ENCODE results near the gene MIEN1.
"Not testable (repeated sequence)": the region's sequence is repeated elsewhere in the genome, so short reads cannot be mapped to it uniquely, and the experiment has no call there.

The MIEN1 gene

DNA sequence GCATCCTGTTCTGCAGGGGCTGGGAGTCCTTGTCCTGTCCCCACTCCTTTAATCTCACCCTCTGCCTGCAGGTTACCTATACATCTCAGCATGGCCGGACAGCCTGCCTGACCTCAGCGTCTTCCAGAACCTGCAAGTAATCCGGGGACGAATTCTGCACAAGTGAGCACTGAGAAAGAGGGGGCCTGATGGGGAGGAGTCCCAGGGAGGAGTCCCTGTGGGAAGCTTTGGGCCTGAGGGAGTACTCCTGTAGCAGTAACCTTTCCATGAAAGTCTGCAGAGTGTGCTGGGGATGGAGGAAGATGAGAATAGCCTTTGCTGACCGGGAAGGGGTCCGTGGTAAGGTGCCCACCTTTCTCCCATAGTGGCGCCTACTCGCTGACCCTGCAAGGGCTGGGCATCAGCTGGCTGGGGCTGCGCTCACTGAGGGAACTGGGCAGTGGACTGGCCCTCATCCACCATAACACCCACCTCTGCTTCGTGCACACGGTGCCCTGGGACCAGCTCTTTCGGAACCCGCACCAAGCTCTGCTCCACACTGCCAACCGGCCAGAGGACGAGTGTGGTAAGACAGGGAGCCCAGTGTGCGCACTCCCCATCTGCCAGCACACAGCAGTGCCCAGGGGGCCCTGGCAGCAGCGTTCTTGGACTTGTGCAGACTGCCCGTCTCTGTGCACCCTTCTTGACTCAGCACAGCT, 14.8 kb downstream of the MIEN1 start:
- no peak for DNase-seq

DNA sequence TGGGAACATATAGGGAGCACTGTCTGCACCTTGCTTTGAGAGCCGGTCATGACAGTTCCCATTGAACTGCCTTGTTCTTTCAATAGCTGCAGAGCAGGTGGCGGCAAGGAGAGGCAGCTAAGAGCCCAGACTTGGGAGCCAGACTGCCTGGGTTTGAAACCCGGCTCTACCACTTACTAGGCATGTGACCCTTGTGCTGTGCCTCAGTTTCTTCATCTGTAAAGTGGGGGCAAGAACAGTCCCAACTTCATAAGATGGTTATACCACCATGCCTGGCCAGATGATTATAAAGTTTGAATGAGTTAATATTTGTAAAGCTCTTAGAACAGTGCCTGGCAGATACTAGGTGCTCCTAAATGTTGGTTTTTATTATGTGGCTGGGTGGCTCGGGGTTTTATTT, 16.1 kb downstream of the MIEN1 start:
- DNase-seq, result no peak

DNA sequence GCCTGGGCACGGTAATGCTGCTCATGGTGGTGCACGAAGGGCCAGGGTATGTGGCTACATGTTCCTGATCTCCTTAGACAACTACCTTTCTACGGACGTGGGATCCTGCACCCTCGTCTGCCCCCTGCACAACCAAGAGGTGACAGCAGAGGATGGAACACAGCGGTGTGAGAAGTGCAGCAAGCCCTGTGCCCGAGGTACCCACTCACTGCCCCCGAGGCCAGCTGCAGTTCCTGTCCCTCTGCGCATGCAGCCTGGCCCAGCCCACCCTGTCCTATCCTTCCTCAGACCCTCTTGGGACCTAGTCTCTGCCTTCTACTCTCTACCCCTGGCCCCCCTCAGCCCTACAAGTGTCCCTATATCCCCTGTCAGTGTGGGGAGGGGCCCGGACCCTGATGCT, 18.5 kb downstream of the MIEN1 start:
- no peak for DNase-seq

DNA sequence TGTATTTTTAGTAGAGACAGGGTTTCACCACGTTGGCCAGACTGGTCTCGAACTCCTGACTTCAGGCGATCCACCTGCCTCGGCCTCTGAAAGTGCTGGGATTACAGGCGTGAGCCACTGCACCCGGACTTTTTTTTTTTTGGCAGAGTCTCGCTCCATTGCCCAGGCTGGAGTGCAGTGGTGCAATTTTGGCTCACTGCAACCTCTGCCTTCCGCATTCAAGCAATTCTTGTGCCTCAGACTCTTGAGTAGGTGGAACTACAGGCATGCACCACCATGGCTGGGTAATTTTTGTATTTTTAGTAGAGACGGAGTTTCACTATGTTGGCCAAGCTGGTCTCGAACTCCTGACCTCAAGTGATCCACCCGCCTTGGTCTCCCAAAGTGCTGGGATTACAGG, 19.3 kb downstream of the MIEN1 start:
- not testable (repeated sequence) for DNase-seq

DNA sequence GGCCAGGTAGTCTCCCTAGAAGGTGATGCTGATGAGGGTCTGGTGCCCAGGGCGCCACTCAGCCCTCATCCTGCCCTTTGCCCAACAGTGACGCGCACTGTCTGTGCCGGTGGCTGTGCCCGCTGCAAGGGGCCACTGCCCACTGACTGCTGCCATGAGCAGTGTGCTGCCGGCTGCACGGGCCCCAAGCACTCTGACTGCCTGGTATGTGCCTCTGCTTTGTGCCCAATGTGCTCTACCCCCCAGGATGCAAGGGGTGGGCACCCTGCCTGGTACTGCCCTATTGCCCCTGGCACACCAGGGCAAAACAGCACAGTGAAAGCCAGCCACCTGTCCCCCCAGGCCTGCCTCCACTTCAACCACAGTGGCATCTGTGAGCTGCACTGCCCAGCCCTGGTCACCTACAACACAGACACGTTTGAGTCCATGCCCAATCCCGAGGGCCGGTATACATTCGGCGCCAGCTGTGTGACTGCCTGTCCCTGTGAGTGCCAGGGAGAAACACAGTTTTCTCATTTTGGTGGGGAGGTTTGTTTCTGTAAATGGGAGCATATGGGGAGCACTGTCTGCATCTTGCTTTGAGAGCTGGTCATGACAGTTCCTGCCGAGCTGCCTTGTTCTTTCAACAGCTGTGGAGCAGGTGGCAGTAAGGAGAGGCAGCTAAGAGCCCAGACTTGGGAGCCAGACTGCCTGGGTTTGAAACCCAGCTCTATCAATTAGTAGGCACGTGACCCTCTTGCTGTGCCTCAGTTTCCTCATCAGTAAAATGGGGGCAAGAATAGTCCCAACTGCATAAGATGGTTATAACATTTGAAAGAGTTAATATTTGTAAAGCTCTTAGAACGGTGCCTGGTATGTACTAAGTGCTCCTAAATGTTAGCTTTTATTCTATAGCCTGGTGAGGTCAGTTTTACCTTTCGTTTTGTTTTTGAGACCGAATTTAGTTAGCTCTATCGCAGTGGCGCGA, 20.1 kb downstream of the MIEN1 start:
- DNase-seq, result no peak

DNA sequence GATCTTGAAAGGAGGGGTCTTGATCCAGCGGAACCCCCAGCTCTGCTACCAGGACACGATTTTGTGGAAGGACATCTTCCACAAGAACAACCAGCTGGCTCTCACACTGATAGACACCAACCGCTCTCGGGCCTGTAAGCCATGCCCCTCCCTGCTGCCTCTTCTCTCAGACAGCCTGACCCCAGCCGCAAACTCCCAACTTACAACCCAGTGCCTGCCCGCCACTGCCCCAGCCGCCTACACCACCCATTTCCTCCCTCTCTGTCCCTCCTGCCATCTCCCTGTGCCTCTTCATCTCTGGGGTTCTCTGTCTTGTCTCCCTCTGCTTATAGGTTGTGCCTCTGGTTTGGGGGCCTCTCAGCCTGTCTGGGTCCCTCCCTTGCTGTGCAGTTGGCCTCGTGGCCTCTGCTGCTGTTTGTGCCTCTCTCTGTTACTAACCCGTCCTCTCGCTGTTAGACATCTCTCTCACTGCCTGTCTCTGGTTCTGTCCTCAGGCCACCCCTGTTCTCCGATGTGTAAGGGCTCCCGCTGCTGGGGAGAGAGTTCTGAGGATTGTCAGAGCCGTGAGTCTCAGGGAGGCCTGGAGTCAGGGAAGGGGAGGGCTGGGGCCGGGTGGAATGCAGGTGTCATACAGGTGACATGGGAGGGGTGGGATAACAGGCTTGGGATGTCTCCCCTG, 20.9 kb downstream of the MIEN1 start:
- no peak for DNase-seq

DNA sequence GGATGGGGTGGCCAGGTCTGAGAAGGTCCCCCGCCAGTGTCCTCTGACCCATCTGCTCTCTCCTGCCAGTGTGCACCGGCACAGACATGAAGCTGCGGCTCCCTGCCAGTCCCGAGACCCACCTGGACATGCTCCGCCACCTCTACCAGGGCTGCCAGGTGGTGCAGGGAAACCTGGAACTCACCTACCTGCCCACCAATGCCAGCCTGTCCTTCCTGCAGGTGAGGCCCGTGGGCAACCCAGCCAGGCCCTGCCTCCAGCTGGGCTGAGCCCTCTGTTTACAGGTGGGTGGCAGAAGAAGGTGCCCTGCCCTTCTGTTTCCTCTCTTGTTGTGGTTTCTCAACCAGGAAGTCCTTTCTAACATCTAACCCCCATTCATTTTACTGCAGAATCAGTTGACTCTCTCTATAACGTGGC, 23.4 kb downstream of the MIEN1 start:
- DNase-seq, result no peak

DNA sequence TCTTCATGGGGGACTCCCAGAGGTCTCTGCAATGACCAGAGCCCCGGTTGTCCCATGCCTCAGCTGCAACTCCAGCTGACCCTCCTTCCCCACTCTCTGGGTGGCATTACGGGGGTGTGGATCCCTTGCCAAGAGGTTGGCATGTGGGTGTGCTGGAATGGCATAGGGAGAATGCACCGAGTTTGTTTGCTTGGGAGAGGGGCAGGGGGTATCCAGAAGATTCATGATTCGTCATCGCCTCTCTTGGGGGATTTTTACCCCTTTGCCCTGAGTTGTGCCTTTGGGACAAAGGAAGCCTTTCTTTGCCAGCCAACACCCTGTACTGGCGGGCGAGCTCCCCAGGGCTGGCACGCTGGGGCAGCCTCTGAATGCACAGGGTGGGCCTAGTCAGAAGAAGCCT, 23.9 kb downstream of the MIEN1 start:
- DNase-seq, result no peak

DNA sequence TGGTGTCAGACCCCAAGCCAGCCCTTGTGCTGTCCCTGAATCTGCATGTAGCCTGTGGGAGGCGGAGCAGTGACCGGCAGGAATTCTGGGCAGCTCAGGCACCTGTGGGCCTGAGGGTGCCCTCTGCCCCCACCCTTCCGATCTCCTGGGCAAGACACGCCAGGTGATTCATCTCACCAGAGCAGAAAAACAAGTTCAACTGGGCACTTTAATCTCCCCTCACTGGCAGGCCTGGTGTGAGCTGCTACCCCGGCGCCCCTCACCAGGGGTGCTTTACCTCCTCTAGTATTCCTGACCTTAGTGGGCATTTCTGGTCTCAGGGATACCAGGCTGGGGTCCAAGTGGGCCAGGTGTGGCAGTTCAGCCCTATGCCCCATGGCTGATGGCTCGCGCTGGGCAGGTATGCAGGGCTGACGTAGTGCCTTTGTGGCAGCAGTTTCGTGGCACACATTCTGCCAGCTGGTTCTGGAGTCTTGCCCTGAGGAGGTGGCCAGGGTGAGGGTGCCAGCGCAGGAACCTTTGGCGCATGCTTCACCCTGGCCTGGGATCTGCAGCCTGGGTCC, 24.5 kb downstream of the MIEN1 start:
- no peak for DNase-seq

DNA sequence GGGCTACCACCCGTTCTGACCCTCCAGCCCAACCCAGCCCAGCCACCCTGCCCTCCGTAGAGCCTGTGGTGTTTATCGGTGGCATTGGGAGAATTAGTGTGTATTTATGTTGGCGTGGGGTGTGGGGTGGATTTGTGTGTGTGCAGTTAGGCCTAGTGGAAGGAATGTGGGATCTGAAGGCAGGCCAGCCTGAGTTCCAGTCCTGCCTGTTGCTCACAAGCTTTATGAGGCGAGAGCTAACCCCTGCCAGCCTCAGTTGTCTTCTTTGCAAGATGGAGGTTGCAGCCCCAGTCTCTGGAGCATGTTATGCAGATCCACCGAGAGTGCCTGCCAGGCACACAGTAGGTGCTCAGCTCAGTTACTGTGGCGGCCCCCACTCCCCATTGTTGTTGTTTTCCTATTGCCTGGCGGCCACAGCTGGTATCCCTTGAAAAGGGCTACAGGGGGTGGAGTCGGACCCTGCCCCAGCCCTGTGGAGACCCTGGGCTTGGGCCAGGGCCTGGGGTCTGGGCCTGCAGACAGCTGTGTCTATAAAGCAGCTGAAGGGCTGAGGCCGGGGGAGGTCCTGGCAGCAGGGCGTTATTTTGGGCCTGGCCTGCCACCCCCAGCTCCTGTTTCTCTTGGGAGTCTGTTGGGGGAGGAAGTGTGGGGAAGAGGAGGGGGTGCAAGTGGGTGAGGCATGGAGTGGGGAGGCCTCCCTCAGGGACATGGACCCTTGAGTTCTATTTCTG, 25.3 kb downstream of the MIEN1 start:
- no peak for DNase-seq

DNA sequence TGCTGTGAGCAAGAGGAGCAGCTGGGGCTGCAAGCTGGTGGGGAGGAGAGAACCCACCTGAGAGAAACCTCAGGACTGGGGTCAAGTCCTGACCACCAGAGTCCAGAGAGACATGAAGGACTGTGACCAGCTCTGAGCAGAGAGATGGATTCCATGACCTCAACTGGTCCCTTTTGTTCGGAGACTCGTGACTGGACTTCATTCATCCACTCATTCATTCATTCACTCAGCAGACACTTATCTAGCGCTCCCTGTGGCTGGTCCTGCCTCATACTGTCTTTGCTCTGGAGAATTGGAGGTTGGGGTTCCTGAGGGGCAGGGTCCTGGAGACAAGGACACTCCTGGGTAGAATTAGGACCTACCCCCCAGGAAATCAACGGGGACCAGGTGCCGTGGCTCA, 26.4 kb downstream of the MIEN1 start:
- no peak for DNase-seq

DNA sequence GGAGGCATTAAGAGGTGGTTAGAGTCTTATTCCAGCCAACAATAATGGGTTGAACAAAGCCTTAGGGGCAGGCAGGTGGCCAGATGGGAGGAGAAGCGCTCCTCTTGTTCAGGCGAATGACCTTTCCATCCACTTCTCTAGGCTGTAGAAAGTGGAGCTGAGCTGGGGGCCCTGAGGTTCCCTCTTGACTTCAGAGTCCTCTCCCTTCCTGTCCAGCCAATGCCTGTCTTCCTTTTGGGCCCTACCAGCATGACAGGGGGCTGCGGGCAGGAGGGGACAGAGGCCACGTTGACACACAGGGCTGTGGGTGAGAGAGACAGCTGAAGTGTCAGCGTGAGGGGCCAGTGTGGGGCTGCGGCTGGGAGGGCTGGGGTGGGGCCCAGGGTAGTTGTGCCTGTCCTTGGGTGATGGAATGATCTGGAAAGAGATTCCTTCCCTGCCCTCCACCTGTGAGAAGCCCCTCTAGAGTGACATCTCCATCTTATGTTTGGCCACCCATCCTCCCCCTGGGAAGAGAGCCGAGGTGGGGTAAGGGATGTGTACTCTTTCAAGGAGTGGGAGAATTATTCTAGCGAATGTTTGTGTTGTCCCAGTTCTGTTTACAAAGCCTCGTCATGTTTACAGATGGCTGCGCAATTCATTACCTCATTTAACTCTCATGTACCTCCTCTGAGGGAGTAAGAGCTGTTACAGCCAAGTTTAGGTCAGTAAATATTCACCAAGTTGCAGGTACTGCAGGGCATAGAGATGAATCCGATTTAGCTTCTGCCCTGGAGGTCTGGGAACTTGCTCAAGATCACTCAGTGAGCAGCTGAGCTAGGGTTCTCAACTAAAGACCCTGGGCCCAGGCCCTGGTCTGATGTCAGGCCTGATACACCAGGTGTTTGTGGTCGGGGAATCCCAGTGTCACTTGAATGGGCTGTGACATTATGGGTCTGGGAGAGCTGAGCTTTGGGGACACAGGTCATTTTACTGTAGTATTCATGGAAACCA, 27.1 kb downstream of the MIEN1 start:
- no peak for DNase-seq

DNA sequence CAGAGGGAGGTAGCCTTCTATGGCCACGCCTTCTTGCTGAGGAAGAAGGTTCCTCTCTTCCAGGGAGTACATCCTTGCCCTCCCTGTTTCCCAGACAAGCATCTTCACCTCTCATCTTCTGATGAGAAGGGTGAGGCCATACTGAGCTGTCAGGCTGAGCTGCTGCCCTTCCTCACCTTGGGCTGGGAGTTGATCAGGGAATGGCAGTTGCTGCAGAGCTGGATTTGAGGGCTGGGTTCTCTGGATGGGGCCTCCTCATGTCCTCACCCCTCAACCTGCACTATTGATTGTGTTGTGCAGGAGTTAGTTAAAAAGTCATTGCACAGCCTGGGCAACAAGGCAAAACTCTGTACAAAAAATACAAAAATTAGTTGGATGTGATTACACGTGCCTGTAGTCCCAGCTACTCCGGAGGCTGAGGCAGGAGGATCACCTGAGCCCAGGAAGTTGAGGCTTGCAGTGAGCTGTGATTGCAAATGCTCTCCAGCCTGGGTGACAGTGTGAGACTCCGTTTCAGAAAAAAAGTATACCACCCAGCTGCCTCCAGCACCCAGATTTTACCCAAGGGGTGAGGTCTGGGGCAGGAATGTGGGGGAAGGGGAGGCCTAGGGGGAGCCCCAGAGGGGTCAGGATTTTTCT, 28.4 kb downstream of the MIEN1 start:
- no peak for DNase-seq

DNA sequence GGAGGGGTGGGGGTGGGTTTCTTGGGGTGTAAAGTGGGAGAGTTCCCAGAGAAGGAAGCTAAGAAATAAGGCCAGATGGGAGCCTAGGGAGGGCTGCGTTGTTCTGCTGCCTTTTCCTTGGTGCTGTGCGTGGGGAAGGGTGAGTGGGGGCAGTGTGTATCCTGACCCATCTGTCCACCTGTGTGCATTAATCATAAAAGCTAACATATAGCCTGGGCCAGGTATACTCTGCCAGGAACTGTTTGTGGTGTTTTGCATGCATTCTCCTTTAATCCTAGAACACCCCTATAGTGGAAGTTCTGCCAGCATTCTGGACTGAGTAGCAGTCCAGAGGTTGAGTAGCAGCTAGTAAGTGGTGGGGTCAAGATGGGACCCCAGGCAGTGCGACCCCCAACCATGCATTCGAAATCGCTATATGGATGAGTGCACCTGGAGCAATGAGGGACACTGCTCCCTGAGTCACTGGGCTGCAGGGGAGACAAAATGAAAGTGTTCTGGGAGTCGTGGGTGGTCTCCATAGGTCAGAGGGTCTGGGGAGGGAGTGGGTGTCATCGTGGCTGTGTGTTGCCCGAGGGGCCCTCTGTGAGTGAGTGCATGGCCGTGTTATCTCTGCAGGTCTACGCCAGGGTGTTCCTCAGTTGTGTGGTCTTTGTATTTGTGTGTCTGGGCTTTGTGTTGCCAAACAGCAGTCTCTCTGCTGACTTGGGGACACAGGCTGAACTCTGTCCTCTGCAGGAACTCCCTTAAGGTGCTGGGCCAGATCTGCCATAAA, 29.1 kb downstream of the MIEN1 start:
- DNase-seq, result no peak

DNA sequence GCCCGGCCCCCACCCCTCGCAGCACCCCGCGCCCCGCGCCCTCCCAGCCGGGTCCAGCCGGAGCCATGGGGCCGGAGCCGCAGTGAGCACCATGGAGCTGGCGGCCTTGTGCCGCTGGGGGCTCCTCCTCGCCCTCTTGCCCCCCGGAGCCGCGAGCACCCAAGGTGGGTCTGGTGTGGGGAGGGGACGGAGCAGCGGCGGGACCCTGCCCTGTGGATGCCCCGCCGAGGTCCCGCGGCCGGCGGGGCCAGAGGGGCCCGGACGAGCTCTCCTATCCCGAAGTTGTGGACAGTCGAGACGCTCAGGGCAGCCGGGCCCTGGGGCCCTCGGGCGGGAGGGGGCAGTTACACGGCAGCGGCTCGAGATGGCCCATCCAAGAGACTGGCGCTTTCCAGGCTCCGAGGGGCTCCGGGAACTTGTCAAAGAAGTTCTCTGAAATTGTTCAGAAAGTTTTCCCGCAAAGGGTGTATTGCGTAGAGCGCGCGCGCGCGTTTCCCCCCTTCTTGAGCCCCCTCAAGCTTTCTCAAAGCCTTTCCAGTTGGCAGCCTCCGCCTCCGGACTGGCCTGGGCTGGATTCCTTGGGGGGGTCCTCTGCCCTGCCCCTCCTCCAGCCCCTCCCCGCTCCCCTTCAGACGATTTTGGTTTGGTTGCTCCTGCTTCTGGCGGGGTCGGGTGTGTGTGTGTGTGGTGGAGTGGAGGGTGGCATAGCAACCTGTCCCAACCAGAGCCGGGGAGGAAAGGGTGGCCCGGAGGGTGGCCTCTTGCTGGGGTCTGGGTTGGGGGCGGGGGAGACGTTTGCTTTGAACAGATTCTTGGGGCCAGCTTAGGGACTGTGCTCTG, 30.0 kb downstream of the MIEN1 start:
- no peak for DNase-seq

DNA sequence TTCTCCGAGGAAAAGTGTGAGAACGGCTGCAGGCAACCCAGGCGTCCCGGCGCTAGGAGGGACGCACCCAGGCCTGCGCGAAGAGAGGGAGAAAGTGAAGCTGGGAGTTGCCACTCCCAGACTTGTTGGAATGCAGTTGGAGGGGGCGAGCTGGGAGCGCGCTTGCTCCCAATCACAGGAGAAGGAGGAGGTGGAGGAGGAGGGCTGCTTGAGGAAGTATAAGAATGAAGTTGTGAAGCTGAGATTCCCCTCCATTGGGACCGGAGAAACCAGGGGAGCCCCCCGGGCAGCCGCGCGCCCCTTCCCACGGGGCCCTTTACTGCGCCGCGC, 30.5 kb downstream of the MIEN1 start, which contains the start of gene ERBB2:
Gene ERBB2, plus strand, starts transcription at position 247 of the 330 bp plus-strand sequence. CDS start 175 bp downstream, outside the sequence.
- no peak for DNase-seq

DNA sequence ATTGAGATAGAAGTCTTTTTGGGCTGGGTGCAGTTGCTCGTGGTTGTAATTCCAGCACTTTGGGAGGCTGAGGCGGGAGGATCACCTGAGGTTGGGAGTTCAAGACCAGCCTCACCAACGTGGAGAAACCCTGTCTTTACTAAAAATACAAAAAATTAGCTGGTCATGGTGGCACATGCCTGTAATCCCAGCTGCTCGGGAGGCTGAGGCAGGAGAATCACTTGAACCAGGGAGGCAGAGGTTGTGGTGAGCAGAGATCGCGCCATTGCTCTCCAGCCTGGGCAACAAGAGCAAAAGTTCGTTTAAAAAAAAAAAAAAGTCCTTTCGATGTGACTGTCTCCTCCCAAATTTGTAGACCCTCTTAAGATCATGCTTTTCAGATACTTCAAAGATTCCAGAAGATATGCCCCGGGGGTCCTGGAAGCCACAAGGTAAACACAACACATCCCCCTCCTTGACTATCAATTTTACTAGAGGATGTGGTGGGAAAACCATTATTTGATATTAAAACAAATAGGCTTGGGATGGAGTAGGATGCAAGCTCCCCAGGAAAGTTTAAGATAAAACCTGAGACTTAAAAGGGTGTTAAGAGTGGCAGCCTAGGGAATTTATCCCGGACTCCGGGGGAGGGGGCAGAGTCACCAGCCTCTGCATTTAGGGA, 31.0 kb downstream of the MIEN1 start:
- not testable (repeated sequence) for DNase-seq

DNA sequence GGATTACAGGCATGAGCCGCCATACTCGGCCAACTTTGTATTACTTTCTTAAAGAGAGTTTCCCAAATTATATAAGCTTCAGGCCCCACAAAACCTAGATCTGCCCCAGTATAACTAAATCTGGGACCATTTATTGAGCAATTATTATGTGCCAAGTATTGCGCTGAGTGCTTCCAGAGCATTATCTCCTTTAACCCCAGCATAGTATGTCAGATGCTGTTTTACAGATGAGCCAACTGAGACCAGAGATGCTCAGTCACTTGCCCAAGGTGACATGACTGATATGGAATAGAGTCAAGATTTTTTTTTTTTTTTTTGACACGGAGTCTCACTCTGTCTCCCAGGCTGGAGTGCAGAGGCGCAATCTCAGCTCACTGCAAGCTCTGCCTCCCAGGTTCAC, 32.4 kb downstream of the MIEN1 start:
- DNase-seq, result no peak
